HepG2 (cell line): ENCODE measurements around the gene MGAT5. TPM values are rescaled to one million over a fixed set of nuclear protein-coding genes. Genes with fewer than 3 reads are reported as not detected.
A peak's percentile ranks its signal among the peaks of the same experiment; 100 is the strongest.

ENCODE experiments used
- ARID3A ChIP-seq: IDR thresholded peaks from 2 replicates; pipeline ENCODE4 v1.6.1; 2012; ENCODE audit warnings: low read depth, low read length, improper control_type of control experiment
- HOXA7 ChIP-seq: sonication (generic); formaldehyde crosslinking; IDR thresholded peaks from 2 replicates; pipeline ENCODE4 v1.8.1; 2022; ENCODE audit warnings: mild to moderate bottlenecking, missing genetic modification reagents, moderate library complexity
- MEIS2 ChIP-seq: sonication (generic); formaldehyde crosslinking; IDR thresholded peaks from 2 replicates; pipeline ENCODE4 v1.9.0; 2021; ENCODE audit warnings: mild to moderate bottlenecking, missing genetic modification reagents
- PHF5A ChIP-seq: IDR thresholded peaks from one replicate; pipeline ENCODE4 v1.6.1; 2018; ENCODE audit warnings: low read depth, missing genetic modification reagents; ENCODE audit not compliant: unreplicated experiment
- RFX3 ChIP-seq: IDR thresholded peaks from 2 replicates; pipeline ENCODE4 v1.6.1; 2016; ENCODE audit warnings: missing biosample characterization, missing genetic modification reagents
- TBX2 ChIP-seq: sonication (generic); formaldehyde crosslinking; IDR thresholded peaks from 2 replicates; pipeline ENCODE4 v1.5.0; 2020; ENCODE audit warnings: missing genetic modification reagents, mild to moderate bottlenecking, borderline replicate concordance
- TCF7L2 ChIP-seq: IDR thresholded peaks from 2 replicates; pipeline ENCODE4 v1.6.1; 2011; ENCODE audit warnings: mild to moderate bottlenecking, low read depth, low read length, moderate library complexity
- ZBTB7B ChIP-seq: sonication (generic); formaldehyde crosslinking; IDR thresholded peaks from 2 replicates; pipeline ENCODE4 v1.4.0; 2020; ENCODE audit warnings: missing genetic modification reagents
- ZFAT ChIP-seq: sonication (generic); formaldehyde crosslinking; conservative IDR thresholded peaks from 2 replicates; pipeline ENCODE4 v1.8.1; 2023; ENCODE audit warnings: missing genetic modification reagents, inconsistent platforms
- ZNF326 ChIP-seq: sonication (generic); formaldehyde crosslinking; IDR thresholded peaks from 2 replicates; pipeline ENCODE4 v1.4.0; 2020; ENCODE audit warnings: missing genetic modification reagents, borderline replicate concordance
- ZNF383 ChIP-seq: sonication (generic); formaldehyde crosslinking; IDR thresholded peaks from 2 replicates; pipeline ENCODE4 v1.4.0; 2020; ENCODE audit warnings: missing genetic modification reagents, mild to moderate bottlenecking, borderline replicate concordance
- polyA plus RNA-seq, 8 experiments: library from polyadenylated mRNA; depleted of rRNA in 3 of 8; stranded (reverse) in 7 of 8; unstranded in 1 of 8; fragments of >200 nt; fragmentation: Illumina TruSeq in 4 of 8; extraction: Trizol in 4 of 8; gene quantifications; 2 replicates each; pipeline versions ENCODE4 v1.2.1 to v1.2.3, GENCODE V29; 2011 to 2016; ENCODE audit warnings: low read depth in 4 of 8, missing spikeins in 1 of 8, mixed read lengths in 1 of 8; ENCODE audit not compliant: insufficient read depth in 1 of 8
- total RNA-seq, 5 experiments: library from RNA; depleted of rRNA; stranded (reverse); fragments of >200 nt; fragmentation: Illumina TruSeq; extraction: Trizol; gene quantifications; 2 replicates each; pipeline ENCODE4 v1.2.3, GENCODE V29; 2016; ENCODE audit warnings: low read depth in 1 of 5
- TF ChIP-seq, protein P1 (sequence below): IDR thresholded peaks from 2 replicates; pipeline ENCODE4 v1.6.1; 2016; ENCODE audit warnings: low read depth, control low read depth
- TF ChIP-seq, protein P2 (sequence below), 2 experiments: fragments of 450-650 bp in 1 of 2; sonication (generic) in 1 of 2; formaldehyde crosslinking in 1 of 2; IDR thresholded peaks; 2 replicates each; pipeline versions ENCODE4 v1.6.1 to v1.8.0; 2016 to 2022; ENCODE audit warnings: antibody characterized with exemption in 1 of 2, mild to moderate bottlenecking in 1 of 2, missing genetic modification reagents in 1 of 2
- TF ChIP-seq, protein P3 (sequence below): sonication (generic); formaldehyde crosslinking; IDR thresholded peaks from 2 replicates; pipeline ENCODE4 v1.8.0; 2022; ENCODE audit warnings: missing genetic modification reagents, mild to moderate bottlenecking, borderline replicate concordance

Gene MGAT5
- total and polyA plus RNA-seq, 2 of the 13 experiments (the other 11 are each of a cell fraction or from before 2014, with no cell fraction given) = 33.1 to 60.2 TPM

- TF ChIP-seq, protein P1, sequence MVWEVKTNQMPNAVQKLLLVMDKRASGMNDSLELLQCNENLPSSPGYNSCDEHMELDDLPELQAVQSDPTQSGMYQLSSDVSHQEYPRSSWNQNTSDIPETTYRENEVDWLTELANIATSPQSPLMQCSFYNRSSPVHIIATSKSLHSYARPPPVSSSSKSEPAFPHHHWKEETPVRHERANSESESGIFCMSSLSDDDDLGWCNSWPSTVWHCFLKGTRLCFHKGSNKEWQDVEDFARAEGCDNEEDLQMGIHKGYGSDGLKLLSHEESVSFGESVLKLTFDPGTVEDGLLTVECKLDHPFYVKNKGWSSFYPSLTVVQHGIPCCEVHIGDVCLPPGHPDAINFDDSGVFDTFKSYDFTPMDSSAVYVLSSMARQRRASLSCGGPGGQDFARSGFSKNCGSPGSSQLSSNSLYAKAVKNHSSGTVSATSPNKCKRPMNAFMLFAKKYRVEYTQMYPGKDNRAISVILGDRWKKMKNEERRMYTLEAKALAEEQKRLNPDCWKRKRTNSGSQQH (CRISPR knock-in tag) = no peak
- TF ChIP-seq TCF7L2 = no peak
- TF ChIP-seq HOXA7 = no peak
- no peak for TF ChIP-seq ARID3A
- TF ChIP-seq MEIS2 (CRISPR knock-in tag) = 0 out of 2 replicates have a peak, but pooled peaks have one; percentile 55
- TF ChIP-seq, protein P2, sequence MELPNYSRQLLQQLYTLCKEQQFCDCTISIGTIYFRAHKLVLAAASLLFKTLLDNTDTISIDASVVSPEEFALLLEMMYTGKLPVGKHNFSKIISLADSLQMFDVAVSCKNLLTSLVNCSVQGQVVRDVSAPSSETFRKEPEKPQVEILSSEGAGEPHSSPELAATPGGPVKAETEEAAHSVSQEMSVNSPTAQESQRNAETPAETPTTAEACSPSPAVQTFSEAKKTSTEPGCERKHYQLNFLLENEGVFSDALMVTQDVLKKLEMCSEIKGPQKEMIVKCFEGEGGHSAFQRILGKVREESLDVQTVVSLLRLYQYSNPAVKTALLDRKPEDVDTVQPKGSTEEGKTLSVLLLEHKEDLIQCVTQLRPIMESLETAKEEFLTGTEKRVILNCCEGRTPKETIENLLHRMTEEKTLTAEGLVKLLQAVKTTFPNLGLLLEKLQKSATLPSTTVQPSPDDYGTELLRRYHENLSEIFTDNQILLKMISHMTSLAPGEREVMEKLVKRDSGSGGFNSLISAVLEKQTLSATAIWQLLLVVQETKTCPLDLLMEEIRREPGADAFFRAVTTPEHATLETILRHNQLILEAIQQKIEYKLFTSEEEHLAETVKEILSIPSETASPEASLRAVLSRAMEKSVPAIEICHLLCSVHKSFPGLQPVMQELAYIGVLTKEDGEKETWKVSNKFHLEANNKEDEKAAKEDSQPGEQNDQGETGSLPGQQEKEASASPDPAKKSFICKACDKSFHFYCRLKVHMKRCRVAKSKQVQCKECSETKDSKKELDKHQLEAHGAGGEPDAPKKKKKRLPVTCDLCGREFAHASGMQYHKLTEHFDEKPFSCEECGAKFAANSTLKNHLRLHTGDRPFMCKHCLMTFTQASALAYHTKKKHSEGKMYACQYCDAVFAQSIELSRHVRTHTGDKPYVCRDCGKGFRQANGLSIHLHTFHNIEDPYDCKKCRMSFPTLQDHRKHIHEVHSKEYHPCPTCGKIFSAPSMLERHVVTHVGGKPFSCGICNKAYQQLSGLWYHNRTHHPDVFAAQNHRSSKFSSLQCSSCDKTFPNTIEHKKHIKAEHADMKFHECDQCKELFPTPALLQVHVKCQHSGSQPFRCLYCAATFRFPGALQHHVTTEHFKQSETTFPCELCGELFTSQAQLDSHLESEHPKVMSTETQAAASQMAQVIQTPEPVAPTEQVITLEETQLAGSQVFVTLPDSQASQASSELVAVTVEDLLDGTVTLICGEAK (IDR thresholded peaks at IDR 0.05) = no peak
- TF ChIP-seq, protein P2 (CRISPR knock-in tag; IDR thresholded peaks at IDR 0.05) = no peak
- no peak for TF ChIP-seq ZFAT (CRISPR knock-in tag)
- TF ChIP-seq PHF5A (CRISPR knock-in tag) = no peak
- TF ChIP-seq, protein P3, sequence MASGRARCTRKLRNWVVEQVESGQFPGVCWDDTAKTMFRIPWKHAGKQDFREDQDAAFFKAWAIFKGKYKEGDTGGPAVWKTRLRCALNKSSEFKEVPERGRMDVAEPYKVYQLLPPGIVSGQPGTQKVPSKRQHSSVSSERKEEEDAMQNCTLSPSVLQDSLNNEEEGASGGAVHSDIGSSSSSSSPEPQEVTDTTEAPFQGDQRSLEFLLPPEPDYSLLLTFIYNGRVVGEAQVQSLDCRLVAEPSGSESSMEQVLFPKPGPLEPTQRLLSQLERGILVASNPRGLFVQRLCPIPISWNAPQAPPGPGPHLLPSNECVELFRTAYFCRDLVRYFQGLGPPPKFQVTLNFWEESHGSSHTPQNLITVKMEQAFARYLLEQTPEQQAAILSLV (CRISPR knock-in tag) = 0 out of 2 replicates have a peak, but pooled peaks have one; percentile 32
- TF ChIP-seq ZNF383 (CRISPR knock-in tag) = no peak
- no peak for TF ChIP-seq TBX2 (CRISPR knock-in tag)
- TF ChIP-seq ZNF326 (CRISPR knock-in tag) = no peak
- TF ChIP-seq RFX3 = no peak
- no peak for TF ChIP-seq ZBTB7B (CRISPR knock-in tag)
These were observed 206.7 kb downstream of the MGAT5 start (continued) for GRCh38 chr2:134460583-134460998.
